Cardiac septum (tissue), 1 donor: ENCODE data around the gene RBM42. TPM values are rescaled to one million over a fixed set of nuclear protein-coding genes. Genes with fewer than 3 reads are reported as not detected.
A peak's percentile ranks its signal among the peaks of the same experiment; 100 is the strongest.

ENCODE experiments used
- DNase-seq: peaks from one replicate; pipeline ENCODE4 v3.0.0-alpha.2; 2020; ENCODE audit warnings: low spot score
- intact Hi-C: fragments of 100-400 bp; cut with DNase I; formaldehyde crosslinking; loops from one replicate; pipeline ENCODE4 v1.14.0; 2022
- total RNA-seq: library from RNA; stranded (reverse); fragmentation: NEBNext Ultra II Directional; extraction: Animal tissue kit (Norgen Biotek cat#: 25700); gene quantifications from one replicate; pipeline ENCODE4 v1.2.1, GENCODE V29; 2021
- donor health status: DM: no; HTN: no; CAD: no.

The RBM42 gene
- total RNA-seq, 1 donor from 2014 or later, result 56.2 TPM

DNA sequence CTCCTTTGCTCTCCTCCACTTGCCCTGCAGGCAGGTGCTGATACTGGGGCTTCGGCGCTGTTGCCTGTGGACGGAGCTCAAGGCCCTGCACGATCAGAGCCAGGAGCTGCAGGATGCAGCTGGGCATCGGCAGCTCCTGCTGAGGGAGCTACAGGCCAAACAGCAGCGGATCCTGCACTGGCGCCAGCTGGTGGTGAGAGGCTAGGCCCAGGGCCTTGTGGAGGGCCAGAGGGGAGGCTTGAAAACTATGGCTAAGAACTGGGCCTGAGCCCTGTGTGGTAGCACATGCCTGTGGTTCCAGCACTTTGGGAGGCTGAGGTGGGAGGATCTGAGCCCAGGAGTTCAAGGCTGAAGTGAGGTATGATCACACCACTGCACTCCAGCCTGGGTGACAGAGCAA, 10.0 kb upstream of the RBM42 start:
- intact Hi-C loops, result no loop called here
- no peak for DNase-seq

DNA sequence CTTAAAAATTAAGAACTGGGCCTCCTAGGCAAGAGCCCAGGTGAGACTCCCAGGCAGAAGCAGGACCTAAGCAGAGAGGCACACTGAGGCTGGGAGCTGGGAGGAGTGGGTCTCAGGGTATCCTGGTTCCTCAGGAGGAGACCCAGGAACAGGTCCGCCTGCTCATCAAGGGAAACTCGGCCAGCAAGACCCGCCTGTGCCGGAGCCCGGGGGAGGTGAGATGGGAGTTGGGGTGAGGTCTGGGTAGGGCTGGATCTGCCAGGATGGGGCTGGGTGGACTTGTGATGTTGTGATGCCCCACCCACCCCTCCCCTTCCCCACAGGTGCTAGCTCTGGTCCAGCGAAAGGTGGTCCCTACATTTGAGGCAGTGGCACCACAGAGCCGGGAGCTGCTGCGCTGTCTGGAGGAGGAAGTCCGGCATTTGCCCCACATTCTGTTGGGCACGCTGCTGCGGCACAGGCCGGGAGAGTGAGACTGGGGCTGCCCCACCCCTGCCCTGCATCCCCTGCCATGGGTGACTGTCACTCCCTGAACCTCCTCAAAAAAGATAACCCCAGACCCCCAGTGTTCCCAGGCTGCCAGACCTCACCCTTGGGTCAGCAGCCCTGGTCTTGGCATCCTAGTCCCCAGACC, 9.4 kb upstream of the RBM42 start:
- intact Hi-C loops, result no loop called here
- no peak for DNase-seq

DNA sequence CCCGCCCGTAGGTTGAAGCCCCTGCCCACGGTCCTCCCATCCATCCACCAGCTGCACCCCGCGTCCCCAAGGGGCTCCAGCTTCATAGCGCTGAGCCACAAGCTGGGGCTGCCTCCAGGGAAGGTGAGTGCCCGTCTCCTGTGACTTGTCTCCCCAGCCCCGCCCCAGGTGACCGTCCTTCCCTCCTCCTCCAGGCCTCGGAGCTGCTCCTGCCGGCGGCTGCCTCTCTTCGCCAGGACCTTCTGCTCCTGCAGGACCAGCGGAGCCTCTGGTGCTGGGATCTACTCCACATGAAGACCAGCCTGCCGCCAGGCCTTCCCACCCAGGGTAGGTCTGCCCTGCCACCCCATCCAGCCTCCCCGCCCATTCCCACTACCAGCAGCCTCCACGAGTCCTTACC, 8.8 kb upstream of the RBM42 start:
- intact Hi-C loops, result no loop called here
- DNase-seq, result no peak

- intact Hi-C loops, result no loop called here
- DNase-seq, result no peak
These were observed 7.1 kb upstream of the RBM42 start for GRCh38 chr19:35621708-35622107.

GRCh38 chr19:35622750-35623149, 6.1 kb upstream of the RBM42 start:
- no peak for DNase-seq

DNA sequence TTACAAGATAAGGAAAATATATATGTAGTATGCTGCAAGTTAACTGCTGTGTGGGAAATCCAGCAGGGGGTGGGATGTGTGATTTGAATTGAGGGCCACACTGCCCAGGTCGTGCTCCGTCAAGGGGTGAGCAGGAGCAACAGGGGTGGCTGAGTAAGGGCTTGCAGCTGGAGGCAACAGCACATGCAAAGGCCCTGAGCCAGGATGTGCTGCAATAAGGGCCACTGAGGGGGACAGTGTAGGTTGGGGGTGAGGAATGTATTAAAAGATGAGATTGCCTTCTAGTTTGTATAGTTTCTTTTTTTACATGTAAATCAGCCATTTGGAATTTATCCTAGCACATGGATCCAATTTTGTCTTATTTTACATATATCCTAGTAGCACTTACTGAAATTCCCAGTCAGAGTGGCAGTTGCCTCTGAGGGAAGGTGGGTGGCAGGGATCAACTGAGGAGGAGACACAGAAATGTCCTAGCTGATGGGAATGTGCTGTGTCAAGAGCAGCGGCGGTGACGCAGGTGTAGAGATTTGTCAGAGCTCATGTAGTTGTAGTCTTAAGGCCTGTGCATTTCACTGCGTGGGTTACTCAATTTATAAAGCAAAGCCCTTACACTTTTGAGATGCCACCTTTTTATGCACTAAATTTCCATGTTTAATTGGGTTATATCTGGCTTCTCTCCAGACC, 5.4 kb upstream of the RBM42 start:
- DNase-seq, result no peak
- intact Hi-C loops, result no loop called here

More at GRCh38 chr19:35622750-35623149, 6.1 kb upstream of the RBM42 start:
- intact Hi-C loops, result no loop called here

DNA sequence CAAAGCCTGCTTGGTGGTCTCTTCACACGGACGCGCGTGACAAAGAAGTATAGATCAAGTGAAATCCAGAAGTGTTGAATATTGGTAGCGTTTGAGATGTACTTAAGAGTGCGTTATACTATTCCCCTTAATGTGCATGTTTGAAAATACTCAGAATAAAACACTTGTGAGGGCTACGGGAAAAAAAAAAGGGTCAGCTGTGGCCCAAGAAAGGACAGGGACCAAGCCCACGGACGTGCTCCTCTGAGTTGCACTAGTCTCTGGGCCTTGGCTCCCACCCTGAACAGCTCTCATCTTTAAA, 622 bp upstream of the RBM42 start:
- no peak for DNase-seq
- intact Hi-C loops, result loop anchor here (2.0 kb wide), 2 partner anchors 15 to 17 kb away; partner anchors contain the start of gene HAUS5

- DNase-seq, result no peak
- intact Hi-C loops, result loop anchor here (2.0 kb wide), 2 partner anchors 16 kb away; partner anchors contain the start of gene HAUS5
These were observed 447 bp downstream of the RBM42 start for GRCh38 chr19:35629332-35629633.

DNA sequence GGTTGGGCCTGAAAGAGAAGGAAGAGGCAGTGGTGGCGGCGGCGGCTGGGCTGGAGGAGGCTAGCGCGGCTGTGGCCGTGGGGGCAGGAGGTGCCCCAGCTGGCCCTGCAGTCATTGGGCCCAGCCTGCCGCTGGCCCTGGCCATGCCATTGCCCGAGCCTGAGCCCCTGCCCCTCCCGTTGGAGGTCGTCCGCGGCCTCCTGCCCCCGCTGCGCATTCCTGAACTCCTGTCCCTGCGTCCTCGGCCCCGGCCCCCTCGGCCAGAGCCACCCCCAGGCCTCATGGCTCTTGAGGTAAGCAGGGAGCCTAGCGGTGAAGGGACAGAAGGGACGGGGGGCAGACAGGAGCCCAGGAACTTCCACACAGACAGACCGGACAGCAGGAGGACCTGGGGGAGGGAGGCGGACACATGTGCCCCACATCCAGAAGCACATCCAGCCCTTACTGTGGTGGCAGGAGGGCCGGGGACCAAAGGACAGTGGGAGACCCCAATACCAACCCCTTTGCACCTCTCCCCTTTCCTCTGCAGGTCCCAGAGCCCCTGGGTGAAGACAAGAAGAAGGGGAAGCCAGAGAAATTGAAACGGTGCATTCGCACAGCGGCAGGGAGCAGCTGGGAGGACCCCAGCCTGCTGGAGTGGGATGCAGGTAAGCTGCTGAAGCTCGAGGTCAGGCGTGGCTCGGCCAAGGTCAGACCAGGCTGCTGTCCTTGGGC, 5.0 kb downstream of the RBM42 start:
- no peak for DNase-seq
- intact Hi-C loops, result no loop called here

GRCh38 chr19:35636651-35637050, 7.8 kb downstream of the RBM42 start:
- intact Hi-C loops, result no loop called here
- DNase-seq, result no peak

DNA sequence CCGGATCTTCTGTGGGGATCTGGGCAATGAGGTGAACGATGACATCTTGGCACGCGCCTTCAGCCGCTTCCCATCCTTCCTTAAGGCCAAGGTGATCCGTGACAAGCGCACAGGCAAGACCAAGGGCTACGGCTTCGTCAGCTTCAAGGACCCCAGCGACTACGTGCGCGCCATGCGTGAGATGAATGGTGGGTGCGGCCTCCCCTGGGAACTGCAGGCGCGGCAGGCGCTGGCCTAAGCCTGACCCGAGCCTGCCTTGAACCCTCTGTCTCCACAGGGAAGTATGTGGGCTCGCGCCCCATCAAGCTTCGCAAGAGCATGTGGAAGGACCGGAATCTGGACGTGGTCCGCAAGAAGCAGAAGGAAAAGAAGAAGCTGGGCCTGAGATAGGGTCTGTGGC, 8.3 kb downstream of the RBM42 start:
- no peak for DNase-seq
- intact Hi-C loops, result no loop called here

- intact Hi-C loops, result no loop called here
- DNase-seq, result no peak
These were observed 10.4 kb downstream of the RBM42 start for GRCh38 chr19:35639321-35639639.

GRCh38 chr19:35639863-35640262, 11.0 kb downstream of the RBM42 start:
- no peak for DNase-seq
- intact Hi-C loops, result no loop called here

DNA sequence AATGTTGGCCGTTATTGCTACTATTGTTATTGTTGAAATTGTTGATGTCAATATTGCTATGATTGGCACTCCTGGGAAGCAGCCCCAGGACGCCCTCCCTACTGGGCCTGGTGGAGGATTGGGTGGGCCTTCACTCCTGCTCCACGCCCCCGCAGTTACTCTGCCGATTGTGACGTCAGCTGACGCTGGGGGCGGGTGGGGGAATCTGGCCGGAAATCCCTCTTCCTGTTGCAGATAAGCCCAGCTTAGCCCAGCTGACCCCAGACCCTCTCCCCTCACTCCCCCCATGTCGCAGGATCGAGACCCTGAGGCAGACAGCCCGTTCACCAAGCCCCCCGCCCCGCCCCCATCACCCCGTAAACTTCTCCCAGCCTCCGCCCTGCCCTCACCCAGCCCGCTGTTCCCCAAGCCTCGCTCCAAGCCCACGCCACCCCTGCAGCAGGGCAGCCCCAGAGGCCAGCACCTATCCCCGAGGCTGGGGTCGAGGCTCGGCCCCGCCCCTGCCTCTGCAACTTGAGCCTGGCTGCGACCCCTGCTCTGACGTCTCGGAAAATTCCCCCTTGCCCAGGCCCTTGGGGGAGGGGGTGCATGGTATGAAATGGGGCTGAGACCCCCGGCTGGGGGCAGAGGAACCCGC, 12.8 kb downstream of the RBM42 start, which contains the start of gene ETV2:
Gene ETV2, plus strand, starts transcription at position 231 of the 637 bp plus-strand sequence. CDS start 716 bp downstream, outside the sequence.
- intact Hi-C loops, result no loop called here
- no peak for DNase-seq

DNA sequence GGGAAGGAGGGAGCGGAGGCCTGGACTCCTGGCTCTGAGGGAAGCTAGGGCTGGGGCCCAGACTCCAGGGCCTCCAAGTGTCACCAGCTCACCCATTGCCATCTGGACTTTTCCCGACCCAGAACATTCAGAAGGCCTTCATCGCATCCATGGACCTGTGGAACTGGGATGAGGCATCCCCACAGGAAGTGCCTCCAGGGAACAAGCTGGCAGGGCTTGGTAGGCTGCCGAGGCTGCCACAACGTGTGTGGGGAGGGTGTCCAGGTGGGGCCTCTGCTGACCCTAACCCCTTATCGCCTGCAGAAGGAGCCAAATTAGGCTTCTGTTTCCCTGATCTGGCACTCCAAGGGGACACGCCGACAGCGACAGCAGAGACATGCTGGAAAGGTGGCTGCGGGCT, 13.5 kb downstream of the RBM42 start:
- no peak for DNase-seq
- intact Hi-C loops, result no loop called here

- DNase-seq, result no peak
- intact Hi-C loops, result no loop called here
These were observed 14.0 kb downstream of the RBM42 start for GRCh38 chr19:35642798-35643254.

DNA sequence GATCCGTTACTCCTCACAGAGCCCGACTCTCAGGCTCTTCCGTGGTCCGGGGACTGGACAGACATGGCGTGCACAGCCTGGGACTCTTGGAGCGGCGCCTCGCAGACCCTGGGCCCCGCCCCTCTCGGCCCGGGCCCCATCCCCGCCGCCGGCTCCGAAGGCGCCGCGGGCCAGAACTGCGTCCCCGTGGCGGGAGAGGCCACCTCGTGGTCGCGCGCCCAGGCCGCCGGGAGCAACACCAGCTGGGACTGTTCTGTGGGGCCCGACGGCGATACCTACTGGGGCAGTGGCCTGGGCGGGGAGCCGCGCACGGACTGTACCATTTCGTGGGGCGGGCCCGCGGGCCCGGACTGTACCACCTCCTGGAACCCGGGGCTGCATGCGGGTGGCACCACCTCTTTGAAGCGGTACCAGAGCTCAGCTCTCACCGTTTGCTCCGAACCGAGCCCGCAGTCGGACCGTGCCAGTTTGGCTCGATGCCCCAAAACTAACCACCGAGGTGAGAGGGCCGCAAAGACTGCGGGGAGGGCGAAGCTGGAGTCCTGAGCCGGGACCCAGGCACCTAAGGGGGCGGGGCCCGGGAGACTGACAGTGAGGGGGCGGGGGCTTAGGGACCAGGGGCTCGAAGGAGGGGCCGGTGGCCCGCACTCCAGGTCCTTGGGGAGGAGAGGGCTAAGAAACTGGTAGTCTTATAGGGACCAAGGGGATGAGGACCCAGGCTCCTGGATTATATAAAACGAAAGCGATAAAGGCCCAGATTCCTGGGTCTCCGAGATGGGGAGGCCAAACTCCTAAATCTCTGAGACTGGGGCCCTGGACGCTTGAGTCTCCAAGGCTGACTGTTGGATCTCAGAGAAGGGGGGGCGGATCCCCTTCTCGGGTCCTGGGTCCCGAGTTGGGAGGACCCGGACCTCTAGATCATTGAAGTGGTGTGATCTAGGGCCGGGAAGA, 14.7 kb downstream of the RBM42 start:
- intact Hi-C loops, result loop anchor here (2.0 kb wide), 1 partner anchor 15 kb away; the partner anchor contains the start of gene RBM42
- peak; percentile 94 for DNase-seq

GRCh38 chr19:35644206-35644986, 15.6 kb downstream of the RBM42 start:
- peak; percentile 98 for DNase-seq
- intact Hi-C loops, result loop anchor here (2.0 kb wide), 1 partner anchor 16 kb away; the partner anchor contains the start of gene RBM42
